ENCODE data around the gene GPR18.
"Not testable (repeated sequence)": the region's sequence is repeated elsewhere in the genome, so short reads cannot be mapped to it uniquely, and the experiment has no call there.

The GPR18 gene

DNA sequence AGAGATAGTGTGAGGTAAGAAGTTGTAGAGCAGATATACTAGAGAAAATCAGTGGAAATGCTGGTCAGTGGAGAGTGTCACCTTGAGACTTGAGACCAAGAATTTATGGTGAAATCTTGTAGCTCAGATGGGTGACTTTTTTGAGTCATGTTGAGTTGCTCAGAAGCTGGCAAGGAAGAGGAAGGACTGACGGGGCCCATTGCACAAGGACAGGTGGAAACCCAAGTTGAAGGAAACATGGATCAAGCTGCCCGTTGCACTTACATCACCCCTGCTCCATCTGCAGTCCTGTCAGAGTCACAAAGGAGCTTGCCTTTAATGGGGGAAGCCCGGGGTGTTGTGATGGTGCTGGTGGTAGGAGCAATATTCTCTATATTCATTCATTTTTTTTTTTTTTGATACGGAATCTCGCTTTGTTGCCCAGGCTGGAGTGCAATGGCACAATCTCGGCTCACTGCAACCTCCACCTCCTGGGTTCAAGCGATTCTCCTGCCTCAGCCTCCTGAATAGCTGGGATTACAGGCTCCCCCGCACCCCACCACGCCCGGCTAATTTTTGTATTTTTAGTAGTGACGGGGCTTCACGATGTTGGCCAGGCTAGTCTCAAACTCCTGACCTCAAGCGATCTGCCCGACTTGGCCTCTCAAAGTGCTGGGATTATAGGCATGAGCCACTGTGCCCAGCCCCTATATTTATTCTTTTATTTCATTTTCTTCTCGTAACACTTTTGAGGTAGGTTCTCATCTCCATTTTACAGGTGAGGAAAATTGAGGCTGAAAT lies 30.1 kb downstream of the GPR18 start:
- no peak for DNase-seq

DNA sequence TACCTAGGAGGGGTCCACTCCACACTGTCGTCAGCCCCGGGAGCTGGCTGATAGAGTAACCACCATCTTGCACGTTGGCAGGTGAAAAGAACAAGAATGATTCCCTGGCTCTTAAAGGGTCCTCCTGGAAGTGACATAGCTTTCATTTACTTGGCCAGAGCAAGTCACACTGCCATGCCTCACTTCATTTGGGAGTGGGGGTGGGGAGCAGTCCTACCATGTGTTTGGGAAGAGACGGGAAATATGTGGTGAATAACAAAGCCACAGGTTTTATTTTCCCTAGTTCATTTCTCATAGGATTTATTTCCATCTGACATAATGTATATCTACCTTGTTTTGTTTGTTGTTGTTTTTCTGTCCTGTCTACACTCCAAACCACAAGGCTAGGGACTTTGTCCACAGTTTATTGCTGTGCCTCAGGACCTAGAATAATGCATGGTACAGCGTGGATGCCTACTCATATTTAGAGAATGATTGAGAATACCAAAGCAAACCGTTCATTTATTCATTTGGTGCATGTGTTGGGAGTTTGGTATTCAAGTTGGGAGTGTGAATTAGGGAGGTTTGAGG lies 30.8 kb downstream of the GPR18 start:
- DNase-seq = no peak

DNA sequence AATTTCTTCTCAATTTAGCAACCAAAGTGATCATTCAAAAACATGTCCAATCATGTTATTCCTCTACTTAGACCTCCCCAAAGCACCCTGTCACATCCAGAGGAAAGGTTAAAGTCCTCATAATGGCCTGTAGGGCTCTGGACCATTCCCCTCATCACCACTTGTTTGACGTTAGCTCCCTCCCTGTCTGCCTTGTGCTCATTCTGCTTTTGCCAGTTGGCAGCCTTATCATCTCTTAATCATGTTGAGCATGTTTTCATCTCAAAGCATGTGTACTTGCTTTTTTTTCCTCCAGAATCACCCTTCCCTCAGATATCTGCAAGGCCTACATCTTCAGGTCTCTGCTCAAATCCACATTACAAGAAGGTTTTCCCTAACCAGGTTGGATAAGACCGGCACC lies 31.7 kb downstream of the GPR18 start:
- no peak for DNase-seq

DNA sequence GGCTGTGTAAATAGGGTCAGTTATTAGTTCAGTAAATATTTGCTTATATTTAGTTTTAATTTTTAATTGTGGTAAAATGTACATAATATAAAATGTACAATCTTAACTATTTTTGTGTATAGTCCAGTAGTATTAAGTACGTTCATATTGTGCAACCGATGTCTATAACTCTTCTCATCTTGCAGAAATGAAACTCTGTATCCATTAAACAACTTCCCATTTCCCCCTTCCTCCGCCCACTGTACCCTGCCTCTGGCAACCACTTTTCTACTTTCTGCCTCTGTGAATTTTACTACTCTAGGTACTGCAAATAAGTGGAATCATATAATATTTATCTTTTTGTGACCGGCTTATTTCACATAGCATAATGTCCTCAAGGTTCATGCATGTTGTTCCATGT lies 33.1 kb downstream of the GPR18 start:
- DNase-seq = no peak

DNA sequence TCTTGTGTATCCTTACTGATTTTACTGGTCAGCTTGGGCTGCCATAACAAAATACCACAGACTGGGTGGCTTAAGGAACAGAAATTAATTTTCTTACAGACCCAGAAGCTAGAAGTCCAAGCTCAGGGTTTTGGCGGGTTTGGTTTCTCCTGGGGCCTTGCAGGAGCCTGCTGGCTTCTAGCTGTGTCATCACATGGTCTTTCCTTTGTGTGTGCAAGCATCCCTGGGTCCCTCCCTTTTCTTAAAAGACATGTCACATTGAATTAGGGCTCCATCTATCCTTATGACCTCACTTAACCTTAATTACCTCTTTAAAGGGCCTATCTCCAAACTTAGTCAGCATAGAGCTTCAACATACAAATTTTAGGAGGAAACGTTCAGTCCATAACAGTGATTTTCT lies 34.2 kb downstream of the GPR18 start:
- DNase-seq = no peak

DNA sequence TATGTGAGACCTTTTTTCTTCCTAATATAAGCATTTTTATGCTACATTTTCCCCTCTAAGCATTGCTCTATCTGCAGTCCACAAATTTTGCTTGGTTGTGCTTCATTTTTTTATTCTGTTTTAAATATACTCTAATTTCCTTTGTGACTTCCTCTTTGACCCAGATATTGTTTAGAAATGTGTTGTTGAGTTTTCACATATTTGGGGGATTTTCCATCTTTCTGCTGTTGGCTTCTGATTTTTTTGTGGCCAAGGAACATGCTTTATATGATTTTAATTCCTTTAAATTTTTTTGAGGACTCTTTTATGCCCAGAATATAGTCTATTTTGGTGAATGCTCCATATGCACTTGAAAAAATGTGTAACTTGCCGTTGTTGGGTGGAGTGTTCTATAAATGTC lies 34.6 kb downstream of the GPR18 start:
- DNase-seq = no peak

DNA sequence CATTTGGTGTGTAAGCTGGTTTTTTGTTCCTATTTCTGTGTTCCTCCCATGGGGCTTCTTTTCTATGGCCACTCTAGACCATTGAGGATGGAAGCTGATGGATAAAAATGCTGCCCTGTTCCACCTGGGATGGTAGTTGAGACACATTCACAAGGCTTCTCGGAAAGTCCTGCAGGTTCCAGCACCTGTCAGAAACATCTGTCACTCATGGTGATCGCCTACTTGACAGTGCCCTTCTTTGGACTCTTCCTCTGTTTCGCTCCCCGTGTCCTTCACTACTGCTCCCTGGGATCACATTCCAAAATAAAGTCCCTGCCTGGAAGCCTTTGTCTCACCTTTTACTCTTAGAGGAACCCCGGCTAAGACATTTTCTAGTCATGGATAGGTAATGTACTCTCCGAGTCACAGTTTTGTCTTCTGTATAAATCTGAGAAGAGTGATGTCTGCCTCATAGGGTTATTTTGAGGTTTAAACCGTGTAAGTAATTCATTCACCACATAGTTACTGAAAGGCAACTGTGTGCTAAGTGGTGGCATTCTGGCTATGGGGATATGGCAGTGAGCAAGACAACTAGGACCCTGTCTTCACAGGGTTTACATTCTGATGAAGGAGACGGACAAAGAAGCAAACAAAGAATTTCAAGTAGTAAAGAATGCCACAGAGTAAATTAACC lies 36.5 kb downstream of the GPR18 start:
- DNase-seq = no peak

DNA sequence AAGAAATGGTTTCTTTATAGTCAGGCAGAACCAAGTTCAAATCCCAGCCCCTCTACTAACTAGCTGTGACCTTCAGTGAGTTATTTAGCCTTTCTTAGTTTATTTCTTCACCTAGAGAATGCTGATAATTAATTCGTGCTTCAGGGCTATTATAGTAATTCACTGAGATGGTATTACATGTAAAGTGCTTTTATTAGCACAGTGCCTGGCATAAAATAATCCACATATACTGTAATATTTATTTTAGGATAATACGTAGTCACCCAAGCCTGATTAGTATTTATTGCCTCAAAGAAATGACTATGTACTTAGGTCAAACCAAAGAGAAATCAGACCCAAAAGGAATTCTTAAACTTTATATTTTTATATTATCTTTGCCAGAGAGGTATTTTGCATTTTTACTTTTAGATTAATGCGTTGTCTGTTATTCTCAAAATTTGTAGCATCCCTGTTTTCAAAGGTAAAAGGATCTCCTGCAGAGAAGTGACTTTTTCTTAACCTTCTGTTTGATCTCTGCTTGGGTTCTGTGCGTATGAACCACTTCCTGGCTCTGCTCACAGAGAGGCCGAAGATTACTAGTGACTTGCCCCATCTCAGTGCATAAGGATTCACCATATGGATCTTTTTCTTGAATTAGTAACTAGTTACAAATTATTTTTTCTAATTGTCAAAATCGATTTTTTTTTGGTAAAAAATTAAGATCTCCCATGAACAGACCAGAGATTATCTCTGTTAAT lies 37.8 kb downstream of the GPR18 start:
- DNase-seq = no peak

DNA sequence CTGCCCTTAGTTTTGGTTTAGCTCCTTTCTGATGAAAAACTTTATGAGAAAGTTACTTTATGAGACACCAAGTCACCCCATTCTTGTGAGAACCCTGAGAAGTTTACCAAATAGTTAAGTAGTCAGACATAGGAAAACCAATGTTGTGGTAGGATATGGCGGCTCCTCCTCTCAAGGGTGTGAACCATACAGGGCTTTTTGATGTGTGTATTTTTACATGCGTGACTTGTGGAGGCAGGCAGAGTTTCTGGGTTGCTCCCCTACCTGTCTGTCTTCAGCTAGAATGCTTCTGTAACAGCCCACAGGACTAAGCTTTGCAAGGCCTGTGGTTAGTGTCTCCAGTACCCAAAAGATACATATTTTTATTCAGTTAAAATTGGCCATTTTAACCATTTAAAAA lies 39.2 kb downstream of the GPR18 start:
- no peak for DNase-seq

DNA sequence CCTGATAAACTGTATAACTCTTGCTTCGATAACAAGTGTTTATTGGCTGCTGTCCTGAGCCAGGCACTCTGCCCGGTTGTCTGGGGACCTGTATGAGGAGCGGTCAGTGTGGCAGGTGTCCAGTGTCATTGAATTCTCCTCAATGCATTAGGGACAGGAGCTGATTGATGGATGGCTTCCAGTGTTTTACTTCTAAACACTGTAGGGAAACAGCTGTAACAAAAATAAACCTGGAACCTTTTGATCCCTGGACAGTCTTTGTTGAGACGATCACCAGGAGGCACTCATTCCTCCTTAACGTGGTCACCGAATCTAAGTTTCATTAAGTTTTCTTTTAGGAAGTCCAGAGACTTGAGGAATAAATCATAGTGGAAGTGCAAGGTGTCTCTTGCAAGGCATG lies 39.6 kb downstream of the GPR18 start:
- no peak for DNase-seq

DNA sequence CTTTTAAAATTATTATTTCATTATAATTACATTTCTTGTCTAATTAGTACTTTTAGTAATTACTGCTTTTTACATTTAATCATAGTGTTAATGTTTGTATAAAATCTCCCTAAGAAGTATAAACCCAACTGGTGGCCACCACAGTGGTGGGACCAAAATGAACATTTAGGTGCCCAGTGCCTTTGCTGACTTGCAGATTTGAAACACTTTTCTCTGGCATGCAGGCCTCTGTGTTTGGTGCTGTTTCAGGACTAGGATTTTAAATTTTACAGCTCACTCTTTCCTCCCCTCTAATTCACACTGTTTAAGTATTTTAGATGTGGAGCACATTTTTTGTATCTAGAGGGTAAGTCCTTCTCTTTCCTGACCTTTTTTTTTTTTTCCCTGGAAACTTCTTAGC lies 40.1 kb downstream of the GPR18 start:
- no peak for DNase-seq

DNA sequence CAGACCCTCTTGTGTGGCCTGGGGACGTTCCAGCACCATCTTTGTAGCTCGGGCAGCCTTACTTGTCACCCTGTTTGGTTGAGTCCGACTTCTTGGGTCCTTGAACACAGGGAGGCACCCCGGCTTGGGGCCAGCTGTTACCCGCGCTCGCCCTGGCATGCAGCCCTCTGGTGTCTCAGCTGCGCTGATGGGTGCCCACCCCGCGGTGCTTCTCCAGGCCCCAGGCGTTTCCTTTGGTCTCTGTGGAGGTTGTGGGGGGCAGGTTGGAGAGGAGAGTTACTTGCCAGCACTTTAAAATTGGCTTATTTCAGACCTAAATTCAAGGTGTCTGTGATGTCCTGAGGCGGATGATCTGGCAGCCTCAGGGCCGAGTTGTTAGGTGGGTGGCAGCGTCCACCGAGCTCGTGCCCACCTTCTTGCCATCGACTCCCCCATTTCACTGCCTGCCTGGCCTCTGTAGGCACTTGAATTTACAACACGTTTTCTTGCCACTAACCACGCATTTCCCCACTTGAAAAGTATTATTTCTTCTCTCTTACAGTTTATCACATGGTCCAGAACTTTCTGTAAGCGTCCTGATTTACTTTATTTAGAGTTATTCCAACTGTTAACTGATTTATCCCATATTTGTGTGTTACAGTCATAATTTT lies 40.6 kb downstream of the GPR18 start:
- DNase-seq = no peak

DNA sequence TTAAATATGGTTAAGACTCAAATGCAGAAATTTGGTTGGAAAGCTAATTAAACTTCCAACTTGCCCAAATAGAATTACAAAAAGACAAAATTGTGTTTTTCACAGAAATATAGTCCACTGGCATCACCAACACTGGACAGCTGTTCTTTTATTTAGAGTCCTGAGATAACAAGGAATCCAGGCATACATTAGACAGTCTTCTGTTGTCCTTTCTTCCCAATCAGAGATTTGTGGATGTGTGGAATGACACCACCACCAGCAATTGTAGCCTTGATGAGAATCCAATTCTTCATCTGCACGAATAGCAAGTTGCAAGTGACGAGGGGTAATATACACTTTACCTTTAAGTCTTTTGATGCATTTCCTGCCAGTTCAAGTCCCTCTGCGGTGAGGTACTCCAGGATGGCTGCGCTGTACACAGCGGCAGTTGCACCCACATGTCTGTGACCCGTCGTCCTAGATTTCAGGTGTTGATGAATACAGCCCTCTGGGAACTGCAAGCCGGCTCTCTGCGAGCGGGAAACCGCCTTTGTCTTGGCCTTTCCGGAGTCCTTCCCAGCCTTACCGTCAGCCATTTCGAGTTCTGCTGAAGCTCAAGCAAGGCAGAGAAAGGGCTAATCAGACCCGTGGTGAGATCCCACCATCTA lies 42.9 kb downstream of the GPR18 start:
- DNase-seq = no peak

DNA sequence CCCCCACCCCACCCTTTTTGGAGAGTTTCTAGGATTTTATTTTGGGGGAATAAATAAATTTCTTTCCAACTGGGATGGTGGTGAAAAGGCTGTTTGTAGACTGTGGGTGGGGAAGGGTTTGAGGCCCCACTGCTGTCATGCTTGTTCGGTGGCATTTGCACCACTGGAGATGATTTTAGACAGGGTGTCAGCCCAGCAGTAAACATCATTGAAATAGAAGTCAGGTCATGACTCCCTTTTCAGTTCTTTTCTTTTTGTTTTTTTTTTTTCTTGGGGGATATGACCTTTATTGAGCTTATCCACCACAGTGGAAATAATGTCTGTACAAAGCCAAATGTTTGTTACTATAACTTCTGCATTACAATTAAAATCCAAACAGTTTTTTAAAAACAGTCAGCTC lies 43.4 kb downstream of the GPR18 start:
- DNase-seq = no peak

DNA sequence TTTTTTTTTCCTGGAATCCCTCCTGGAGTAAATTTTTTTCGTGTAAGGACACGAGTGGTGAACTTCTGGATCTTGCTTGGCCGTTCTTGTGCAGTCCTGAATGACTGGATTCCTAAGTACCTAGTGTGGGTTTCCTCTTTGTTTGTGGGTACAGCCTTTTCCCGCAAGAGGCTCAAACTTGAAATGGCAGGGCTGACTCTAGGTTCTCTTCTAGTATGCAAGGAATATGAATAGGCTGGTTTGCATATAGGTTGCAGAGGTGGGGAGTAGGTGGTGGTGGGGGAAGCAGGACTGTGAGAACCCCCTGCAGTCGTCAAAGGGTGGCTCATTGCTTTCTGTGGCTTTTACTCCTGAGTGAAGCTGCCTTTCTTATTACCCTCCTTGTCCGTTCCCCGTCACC lies 43.9 kb downstream of the GPR18 start:
- no peak for DNase-seq

DNA sequence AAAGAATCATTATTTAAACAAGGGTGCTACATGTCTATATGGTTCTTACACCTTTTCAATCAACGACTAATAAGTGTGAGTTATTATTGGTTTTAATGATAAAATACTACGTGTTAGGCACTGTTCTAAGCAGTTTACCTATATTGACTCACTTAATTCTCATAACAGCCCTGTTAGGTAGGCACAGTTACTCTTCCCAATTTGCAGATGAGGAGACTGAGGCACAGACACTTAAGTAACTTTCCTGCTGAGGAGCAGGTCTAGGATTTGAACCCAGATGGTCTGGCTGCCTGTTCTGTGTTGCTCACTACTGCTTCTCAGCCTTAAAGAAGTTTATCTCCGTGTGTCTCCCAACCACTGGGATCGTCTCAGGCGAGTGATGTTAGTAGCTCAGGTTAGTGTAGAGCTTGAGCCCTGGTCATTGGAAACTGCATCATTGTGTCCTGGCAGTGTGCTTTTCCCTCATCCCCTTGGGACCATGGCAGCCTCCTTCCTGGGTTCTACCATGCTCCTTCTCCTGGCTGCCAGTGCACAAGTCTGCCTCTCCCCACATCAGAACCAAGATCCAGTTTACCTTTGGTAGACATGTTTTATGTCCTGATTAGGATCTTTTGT lies 46.7 kb downstream of the GPR18 start:
- DNase-seq = no peak

DNA sequence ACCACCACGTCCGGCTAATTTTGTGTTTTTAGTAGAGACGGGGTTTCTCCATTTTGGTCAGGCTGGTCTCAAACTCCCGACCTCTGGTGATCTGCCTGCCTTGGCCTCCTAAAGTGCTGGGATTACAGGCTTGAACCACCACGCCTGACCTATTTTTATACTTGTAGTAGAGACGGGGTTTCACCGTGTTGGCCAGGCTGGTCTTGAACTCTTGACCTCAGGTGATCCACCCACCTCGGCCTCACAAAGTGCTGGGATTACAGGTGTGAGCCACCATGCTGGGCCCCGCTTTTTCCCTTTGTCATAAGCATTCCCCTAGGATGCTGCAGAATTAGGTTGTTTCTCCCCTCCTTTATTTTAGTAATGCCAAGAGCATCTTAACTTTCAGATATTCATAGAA lies 47.6 kb downstream of the GPR18 start:
- DNase-seq = not testable (repeated sequence)

DNA sequence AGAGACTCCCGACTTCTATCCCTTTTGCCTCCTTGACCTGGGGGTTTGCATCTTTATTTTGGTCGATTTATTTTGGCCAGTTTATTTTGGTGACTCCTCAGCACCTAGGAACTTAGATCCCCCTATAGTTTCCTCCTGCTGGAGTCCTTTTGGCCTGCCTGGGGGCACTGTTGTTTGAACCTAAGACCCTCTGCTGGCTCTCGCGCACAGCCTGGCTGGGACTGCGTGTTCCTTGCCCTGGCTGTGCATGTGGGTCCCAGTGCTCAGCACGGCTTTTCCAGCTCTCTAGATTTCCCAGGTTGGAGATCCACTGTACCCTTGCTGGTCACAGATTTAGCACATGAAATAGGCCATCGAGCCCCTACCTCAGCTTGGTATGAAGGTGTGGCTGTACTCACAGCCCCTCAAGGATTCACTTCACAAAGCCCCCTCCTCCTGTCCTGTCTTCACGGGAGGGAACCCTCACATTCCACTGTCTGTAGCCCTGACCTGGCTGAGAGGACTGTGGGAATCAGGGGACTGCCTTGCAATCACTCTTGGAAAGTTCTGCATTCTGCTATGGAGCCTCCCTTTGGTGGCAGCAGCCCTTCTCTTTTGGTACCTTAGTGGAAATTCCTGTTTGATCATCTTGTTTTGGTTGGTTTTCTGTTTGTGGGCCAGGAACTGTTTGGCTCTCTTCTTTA lies 49.2 kb downstream of the GPR18 start:
- no peak for DNase-seq

DNA sequence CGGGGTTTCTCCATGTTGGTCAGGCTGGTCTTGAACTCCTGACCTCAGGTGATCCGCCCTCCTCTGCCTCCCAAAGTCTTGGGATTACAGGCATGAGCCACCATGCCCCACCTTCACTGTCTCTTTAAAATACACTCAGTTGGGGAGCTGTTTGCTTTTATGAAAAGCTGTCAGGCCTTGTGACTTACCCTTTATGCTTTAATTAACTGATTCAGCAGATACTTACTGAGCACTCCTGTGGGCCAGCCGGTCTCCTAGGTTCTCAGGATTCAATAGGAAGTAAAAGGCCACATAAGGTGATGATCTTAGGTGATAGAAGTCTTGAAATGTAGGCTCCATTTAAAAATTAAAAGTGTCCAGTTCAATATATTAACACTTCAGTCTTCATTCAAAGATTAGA lies 50.0 kb downstream of the GPR18 start:
- DNase-seq = no peak

DNA sequence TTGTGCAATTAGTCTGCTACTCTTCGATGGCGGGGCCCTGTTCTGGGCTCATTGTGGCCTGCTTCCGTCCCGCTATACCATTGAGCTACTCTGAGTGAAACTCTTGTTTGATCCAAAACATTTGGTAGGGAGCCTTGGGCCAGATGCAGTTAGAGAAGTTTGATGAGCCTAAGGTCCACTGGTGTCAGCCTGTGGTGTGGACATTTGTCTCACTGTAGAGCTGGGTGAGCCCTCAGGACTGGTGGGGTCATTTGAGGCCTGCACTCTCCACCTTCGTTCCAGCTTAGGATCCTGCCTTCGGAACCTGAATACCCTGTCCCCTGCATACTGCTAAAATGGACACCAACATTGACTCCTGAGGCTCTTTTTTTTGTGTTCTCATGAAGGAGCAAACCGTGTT lies 50.7 kb downstream of the GPR18 start:
- DNase-seq = no peak

DNA sequence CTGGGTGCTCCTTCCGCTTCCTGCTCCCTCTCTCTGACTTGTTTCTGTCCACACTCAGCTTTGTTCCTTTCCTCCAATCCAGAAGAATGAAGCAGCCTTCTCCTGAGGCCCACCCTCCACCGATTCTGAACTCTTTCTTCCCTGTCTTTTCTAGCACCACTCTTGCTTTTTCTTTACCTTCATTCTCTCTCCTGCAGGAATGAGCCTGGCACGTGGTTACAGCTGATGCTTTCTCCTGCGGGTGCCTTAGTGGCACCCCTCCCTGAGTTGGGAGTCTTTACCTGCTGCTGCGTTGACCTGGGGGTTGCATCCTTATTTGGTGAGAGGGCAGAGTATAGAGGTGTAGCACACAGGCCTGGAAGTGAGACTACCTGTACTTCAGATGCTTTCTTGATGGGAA lies 51.3 kb downstream of the GPR18 start:
- DNase-seq = no peak

DNA sequence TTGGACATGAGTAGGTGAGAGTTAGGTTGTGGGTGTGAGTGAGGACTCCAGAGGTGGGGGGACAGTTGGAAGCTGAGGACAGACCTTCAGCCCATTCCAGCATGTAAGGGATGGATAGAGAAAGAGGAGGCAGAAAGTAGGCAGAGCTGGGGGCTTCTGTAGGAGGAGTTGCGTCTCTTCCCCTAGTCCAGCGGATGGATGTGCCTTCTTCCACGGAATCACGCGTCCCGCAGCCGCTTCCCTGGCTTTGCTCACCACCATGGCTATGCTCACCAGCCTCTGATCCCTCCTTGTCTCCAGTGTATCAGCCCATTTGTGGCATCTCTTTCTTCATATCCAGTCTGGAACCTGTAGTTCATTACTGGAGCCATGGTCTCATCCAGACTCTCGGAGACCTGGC lies 52.0 kb downstream of the GPR18 start:
- no peak for DNase-seq

All from NCI-H774 (cell line).